GM19395 (cell line): ENCODE measurements around the gene CCL27.

Experiments used
- ATAC-seq: cut with Tn5 transposase; IDR thresholded peaks from one replicate; pipeline ENCODE4 v1.9.1; 2021; ENCODE audit warnings: mild to moderate bottlenecking, moderate library complexity; ENCODE audit not compliant: unreplicated experiment

Gene CCL27

GRCh38 chr9:34684816-34685215, 22.4 kb upstream of the CCL27 start:
- ATAC-seq: no peak

- ATAC-seq: no peak
Observed at GRCh38 chr9:34684145-34684544, 21.7 kb upstream of the CCL27 start.

- ATAC-seq: no peak
Observed at GRCh38 chr9:34675869-34676268, 13.4 kb upstream of the CCL27 start.

GRCh38 chr9:34675048-34675714, 12.7 kb upstream of the CCL27 start:
- ATAC-seq: no peak

GRCh38 chr9:34674440-34674839, 12.0 kb upstream of the CCL27 start:
- ATAC-seq: no peak

GRCh38 chr9:34671307-34671706, 8.8 kb upstream of the CCL27 start:
- ATAC-seq: no peak

- no peak for ATAC-seq
Observed at GRCh38 chr9:34669809-34670562, 7.5 kb upstream of the CCL27 start.

- ATAC-seq: peak; percentile 70
Observed at GRCh38 chr9:34665381-34666250, 3.2 kb upstream of the CCL27 start.

GRCh38 chr9:34665067-34665380, 2.6 kb upstream of the CCL27 start:
- peak; percentile 28 for ATAC-seq

- ATAC-seq: peak; percentile 58
Observed at GRCh38 chr9:34664281-34665066, 2.0 kb upstream of the CCL27 start.

- no peak for ATAC-seq
Observed at GRCh38 chr9:34663303-34663605, 797 bp upstream of the CCL27 start.

GRCh38 chr9:34659592-34660253, 2.7 kb downstream of the CCL27 start:
- no peak for ATAC-seq

- no peak for ATAC-seq
Observed at GRCh38 chr9:34658461-34658860, 4.0 kb downstream of the CCL27 start.

- ATAC-seq: no peak
Observed at GRCh38 chr9:34656992-34657391, 5.5 kb downstream of the CCL27 start.

GRCh38 chr9:34655394-34655793, 7.1 kb downstream of the CCL27 start:
- no peak for ATAC-seq

- ATAC-seq: no peak
Observed at GRCh38 chr9:34654323-34655051, 8.0 kb downstream of the CCL27 start.

- no peak for ATAC-seq
Observed at GRCh38 chr9:34653151-34654072, 9.0 kb downstream of the CCL27 start.

GRCh38 chr9:34652602-34653000, 9.9 kb downstream of the CCL27 start:
- no peak for ATAC-seq
